Measurements from ENCODE around the gene SEC14L3. TPM values are rescaled to one million over a fixed set of nuclear protein-coding genes. Genes with fewer than 3 reads are reported as not detected.

The SEC14L3 gene
- total RNA-seq, 4 donors from 2014 or later, result not detected

DNA sequence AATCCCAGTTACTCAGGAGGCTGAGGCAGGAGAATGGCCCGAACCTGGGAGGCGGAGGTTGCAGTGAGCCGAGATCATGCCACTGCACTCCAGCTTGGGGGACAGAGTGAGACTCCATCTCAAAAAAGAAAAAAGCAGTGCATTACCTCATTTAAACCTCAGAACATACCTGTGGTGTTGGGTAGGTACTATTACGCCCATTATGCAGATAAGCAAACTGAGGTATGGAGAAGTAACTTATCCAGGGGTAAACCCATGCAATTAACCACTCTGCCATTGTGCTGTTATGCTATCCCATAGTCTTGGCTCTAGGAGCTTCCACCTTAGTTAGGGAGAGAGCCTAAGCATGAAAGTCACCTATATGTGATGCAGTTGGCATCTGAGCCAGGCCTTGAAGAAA is 2.3 kb upstream of the SEC14L3 start:
- TF ChIP-seq, protein P1, sequence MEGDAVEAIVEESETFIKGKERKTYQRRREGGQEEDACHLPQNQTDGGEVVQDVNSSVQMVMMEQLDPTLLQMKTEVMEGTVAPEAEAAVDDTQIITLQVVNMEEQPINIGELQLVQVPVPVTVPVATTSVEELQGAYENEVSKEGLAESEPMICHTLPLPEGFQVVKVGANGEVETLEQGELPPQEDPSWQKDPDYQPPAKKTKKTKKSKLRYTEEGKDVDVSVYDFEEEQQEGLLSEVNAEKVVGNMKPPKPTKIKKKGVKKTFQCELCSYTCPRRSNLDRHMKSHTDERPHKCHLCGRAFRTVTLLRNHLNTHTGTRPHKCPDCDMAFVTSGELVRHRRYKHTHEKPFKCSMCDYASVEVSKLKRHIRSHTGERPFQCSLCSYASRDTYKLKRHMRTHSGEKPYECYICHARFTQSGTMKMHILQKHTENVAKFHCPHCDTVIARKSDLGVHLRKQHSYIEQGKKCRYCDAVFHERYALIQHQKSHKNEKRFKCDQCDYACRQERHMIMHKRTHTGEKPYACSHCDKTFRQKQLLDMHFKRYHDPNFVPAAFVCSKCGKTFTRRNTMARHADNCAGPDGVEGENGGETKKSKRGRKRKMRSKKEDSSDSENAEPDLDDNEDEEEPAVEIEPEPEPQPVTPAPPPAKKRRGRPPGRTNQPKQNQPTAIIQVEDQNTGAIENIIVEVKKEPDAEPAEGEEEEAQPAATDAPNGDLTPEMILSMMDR (IDR thresholded peaks at IDR 0.05; ENCODE audit: low read depth), result no peak

DNA sequence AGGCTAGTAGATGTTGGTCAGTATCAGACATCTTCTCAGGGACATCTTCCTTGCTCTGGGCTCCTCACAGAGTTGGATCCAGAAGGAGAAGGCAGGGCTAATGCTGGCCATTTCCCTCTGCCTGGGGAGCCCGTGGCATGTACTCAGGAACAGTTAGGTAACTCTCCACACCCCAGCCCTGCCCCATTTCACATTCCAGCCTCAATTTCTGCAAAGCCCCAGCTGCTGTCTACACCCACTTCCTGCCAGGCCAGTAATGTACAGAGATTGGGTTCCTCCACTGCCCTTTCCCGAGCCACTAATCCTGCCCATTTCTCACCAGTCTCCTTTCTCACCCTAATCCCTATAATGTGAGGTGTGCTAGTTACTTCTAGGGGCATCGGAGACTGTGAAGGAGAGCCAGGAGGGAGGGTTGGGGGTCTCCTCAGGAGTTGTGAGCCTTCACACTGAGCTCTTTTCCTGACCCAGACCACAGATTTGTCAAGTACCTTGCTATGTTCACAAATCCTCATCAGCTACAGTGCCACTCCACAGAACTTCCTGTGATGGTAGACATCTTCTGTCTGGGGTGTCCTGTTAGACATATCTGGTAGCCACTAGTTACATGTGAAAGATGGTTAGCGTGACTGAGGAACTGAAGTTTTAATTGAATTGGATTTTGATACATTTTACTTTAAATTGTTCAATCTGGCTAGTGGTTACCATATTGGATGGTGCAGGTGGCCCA is 1.3 kb upstream of the SEC14L3 start:
- TF ChIP-seq, protein P1 (IDR thresholded peaks at IDR 0.05; ENCODE audit: low read depth), result no peak

DNA sequence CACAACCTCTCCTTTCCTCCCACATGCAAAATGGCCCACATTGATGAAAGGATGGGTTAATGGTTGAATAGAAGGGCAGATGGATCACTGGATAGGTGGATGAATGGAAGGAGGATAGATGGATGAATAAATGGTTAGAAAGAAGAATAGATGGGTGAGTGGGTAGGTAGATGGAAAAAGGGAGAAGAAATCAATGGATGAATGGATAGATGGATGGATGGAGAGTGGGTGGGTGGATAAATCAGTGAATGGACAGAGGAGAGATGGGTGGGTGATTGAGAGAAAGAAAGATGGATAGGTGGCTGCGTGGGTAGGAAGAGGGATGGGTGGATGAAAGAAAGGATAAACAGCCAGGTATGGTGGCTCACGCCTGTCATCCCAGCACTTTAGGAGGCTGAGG is 1.2 kb downstream of the SEC14L3 start:
- TF ChIP-seq, protein P1 (IDR thresholded peaks at IDR 0.05; ENCODE audit: low read depth), result no peak

DNA sequence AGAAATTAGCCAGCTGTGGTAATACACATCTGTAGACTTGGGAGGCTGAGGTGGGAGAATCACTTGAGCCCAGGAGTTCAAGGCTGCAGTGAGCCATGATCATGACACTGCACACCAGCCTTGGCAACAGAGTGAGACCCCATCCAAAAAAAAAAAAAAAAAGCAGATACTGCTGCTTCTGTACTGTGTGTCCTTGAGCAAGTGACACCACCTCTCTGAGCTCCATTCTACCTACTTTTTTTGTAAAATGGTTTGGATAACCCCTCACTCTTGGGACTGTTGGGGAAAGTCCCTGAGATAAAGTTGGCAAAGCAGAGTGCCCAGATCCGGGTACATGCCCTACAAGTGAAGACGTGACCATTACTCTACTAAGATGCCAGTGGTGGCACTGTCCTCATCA is 2.7 kb downstream of the SEC14L3 start:
- TF ChIP-seq, protein P1 (IDR thresholded peaks at IDR 0.05; ENCODE audit: low read depth), result no peak

DNA sequence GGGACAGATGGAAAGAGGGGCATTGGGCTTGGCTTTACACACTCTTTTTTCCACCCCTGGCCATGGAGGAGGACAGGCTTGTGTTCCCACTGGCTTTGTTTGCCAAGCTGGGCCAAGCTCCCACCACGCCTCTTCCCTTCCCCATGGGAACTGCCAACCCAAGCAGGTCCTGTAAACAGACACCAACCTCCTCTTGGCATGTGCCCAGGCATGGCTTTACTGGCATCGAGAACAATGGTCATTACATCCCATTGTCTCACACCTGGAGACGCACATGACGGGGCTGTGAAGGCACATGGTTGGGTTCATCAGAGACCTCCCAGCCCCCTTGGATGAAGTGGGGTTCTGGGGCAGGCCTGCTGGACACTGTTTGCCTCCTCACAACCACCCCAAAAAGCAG is 11.7 kb downstream of the SEC14L3 start:
- TF ChIP-seq, protein P1 (IDR thresholded peaks at IDR 0.05; ENCODE audit: low read depth), result no peak

DNA sequence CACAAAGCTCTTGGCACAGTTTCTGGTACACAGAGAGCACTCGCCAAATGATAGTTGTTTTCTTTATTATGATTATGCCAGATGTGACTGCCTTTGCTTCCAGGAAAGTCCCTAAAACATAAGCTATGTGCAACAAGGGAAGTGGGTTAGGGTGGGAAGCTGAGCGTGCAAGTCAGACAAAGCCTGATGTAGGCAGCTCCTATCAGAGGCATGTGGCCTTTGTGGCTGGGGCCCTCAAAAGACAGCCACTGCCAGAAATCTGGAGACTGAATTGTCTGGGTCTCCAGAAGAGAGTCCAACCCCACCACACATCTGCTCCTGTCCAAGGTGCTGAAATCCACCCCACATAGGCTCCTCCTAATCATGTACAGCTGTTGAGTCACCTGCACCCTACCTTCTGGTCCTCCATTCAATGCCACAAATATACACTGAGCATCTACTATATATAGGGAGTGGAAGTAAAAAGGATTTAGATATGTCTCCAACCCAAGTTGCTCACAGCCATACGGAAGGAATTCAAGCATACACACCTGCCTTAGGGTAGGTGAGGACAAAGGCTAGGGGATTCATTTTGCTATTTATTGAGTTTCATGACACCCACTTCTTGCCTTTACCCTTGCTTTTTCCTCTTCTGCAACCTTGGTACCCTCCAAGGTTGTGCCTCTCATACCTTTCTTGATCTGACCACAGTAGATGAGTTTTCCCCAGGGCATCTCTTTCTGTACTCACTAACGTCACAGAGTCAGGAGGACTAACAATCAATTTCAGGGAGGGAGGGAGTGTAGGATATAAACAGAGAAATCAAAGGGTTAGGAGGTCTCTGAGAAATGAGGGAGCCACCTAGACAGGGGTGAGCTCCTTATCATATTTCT is 12.4 kb downstream of the SEC14L3 start:
- TF ChIP-seq, protein P1 (IDR thresholded peaks at IDR 0.05; ENCODE audit: low read depth), result no peak

DNA sequence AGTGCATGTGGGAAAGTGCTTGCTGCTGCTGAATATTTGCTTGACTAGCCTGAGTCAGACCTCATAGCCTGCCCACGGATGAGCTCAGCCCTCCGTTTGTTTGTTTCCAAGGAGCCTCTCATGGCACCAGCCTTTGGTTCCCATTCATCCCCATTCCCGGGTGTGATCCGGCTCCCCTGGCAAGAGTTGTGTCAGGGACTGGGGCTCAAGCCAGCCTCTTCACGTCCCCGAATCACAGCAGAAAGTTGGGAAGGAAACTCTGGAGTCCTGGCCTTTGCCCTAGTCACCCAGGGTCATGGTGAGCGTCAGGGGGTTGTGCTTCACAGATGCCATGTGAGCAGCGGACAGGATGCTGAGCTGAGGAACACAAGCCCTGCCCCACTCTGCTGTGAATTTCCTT is 13.8 kb downstream of the SEC14L3 start:
- TF ChIP-seq, protein P1 (IDR thresholded peaks at IDR 0.05; ENCODE audit: low read depth), result no peak
